Astrocyte (in vitro differentiated cells and primary cell): ENCODE measurements around the gene SCYL1. TPM values are rescaled to one million over a fixed set of nuclear protein-coding genes. Genes with fewer than 3 reads are reported as not detected.
"Not testable (repeated sequence)": the region's sequence is repeated elsewhere in the genome, so short reads cannot be mapped to it uniquely, and the experiment has no call there.

Experiments
- DNase-seq: peaks from one replicate; pipeline ENCODE4 v3.0.0-alpha.2; 2010; ENCODE audit warnings: low read depth
- FAIRE-seq: peaks from 2 replicates; lab custom pipeline; 2011; peaks lifted over from hg19 to GRCh38; lab: Jason Lieb, UNC
- H2AFZ ChIP-seq: 2 replicates; pipeline ENCODE4 v1.6.0; 2012; ENCODE audit warnings: low read depth, low read length, inconsistent platforms
- H3K27ac ChIP-seq: 2 replicates; pipeline ENCODE4 v1.5.1; 2011; ENCODE audit warnings: low read depth, low read length, inconsistent platforms
- H3K27me3 ChIP-seq: 2 replicates; pipeline ENCODE4 v1.6.0; 2011; ENCODE audit warnings: low read length, inconsistent platforms; ENCODE audit not compliant: insufficient read depth
- H3K36me3 ChIP-seq: 2 replicates; pipeline ENCODE4 v1.5.1; 2011; ENCODE audit warnings: low read length, inconsistent platforms; ENCODE audit not compliant: insufficient read depth
- H3K4me1 ChIP-seq: 2 replicates; pipeline ENCODE4 v1.5.1; 2011; ENCODE audit warnings: low read length, inconsistent platforms; ENCODE audit not compliant: insufficient read depth
- H3K4me2 ChIP-seq: 2 replicates; pipeline ENCODE4 v1.6.0; 2012; ENCODE audit warnings: low read length, inconsistent platforms
- H3K4me3 ChIP-seq: 2 replicates; pipeline ENCODE4 v1.5.1; 2011; ENCODE audit warnings: low read depth, mild to moderate bottlenecking, low read length, inconsistent platforms; ENCODE audit not compliant: insufficient read depth
- H3K79me2 ChIP-seq: 2 replicates; pipeline ENCODE4 v1.6.0; 2012; ENCODE audit warnings: mild to moderate bottlenecking, low read length, inconsistent platforms; ENCODE audit not compliant: insufficient read depth
- H3K9ac ChIP-seq: 2 replicates; pipeline ENCODE4 v1.6.0; 2012; ENCODE audit warnings: mild to moderate bottlenecking, low read length, inconsistent platforms
- H3K9me3 ChIP-seq: 2 replicates; pipeline ENCODE4 v1.5.1; 2012; ENCODE audit warnings: low read depth, mild to moderate bottlenecking, low read length, inconsistent platforms; ENCODE audit not compliant: insufficient read depth
- H4K20me1 ChIP-seq: 2 replicates; pipeline ENCODE4 v1.6.0; 2012; ENCODE audit warnings: low read length, inconsistent platforms; ENCODE audit not compliant: insufficient read depth
- H3K27ac Mint-ChIP-seq: one replicate; pipeline ENCODE4 v1.8.0; 2021; ENCODE audit warnings: mild to moderate bottlenecking, mixed read lengths; ENCODE audit not compliant: unreplicated experiment
- H3K27me3 Mint-ChIP-seq: one replicate; pipeline ENCODE4 v1.8.0; 2021; ENCODE audit warnings: low read depth, mixed read lengths; ENCODE audit not compliant: unreplicated experiment
- H3K36me3 Mint-ChIP-seq: one replicate; pipeline ENCODE4 v1.8.0; 2021; ENCODE audit warnings: low read depth, mixed read lengths; ENCODE audit not compliant: unreplicated experiment
- H3K4me1 Mint-ChIP-seq: one replicate; pipeline ENCODE4 v1.8.0; 2021; ENCODE audit warnings: low read depth, mixed read lengths; ENCODE audit not compliant: unreplicated experiment
- H3K4me3 Mint-ChIP-seq: one replicate; pipeline ENCODE4 v1.8.0; 2021; ENCODE audit warnings: mild to moderate bottlenecking, moderate library complexity, mixed read lengths; ENCODE audit not compliant: unreplicated experiment
- H3K9me3 Mint-ChIP-seq: one replicate; pipeline ENCODE4 v1.8.0; 2021; ENCODE audit warnings: mild to moderate bottlenecking, mixed read lengths; ENCODE audit not compliant: unreplicated experiment
- CTCF ChIP-seq: IDR thresholded peaks from 2 replicates; pipeline ENCODE4 v1.5.1; 2011; ENCODE audit warnings: low read depth, mild to moderate bottlenecking, inconsistent platforms, low read length, moderate library complexity; ENCODE audit not compliant: insufficient read depth
- EZH2 ChIP-seq: IDR thresholded peaks from 2 replicates; pipeline ENCODE4 v1.6.1; 2012; ENCODE audit warnings: mild to moderate bottlenecking, low read length, inconsistent platforms; ENCODE audit not compliant: insufficient read depth
- total RNA-seq: library from RNA; stranded (reverse); gene quantifications from 2 replicates; pipeline ENCODE4 v1.2.1, GENCODE V29; 2021

Gene SCYL1
- total RNA-seq, 1 donor from 2014 or later, result 106 TPM

- Histone ChIP-seq H3K4me1 (no peaks in the 10 kb centered on the region), H3K4me2 (no peak overlapping the region), H3K36me3 (no peaks in the 10 kb centered on the region), H3K27me3 (no peaks in the 10 kb centered on the region), H2AFZ (no peak overlapping the region), H3K9ac (no peak overlapping the region), H4K20me1 (no peaks in the 10 kb centered on the region), H3K79me2 (no peaks in the 10 kb centered on the region), H3K27ac (no peak overlapping the region), H3K4me3 (no peak overlapping the region), H3K9me3 (no peaks in the 10 kb centered on the region)
- Mint-ChIP-seq H3K9me3 (no peaks in the 10 kb centered on the region), H3K4me1 (no peaks in the 10 kb centered on the region), H3K36me3 (no peaks in the 10 kb centered on the region), H3K4me3 (no peak overlapping the region), H3K27ac (no peak overlapping the region), H3K27me3 (peaks cover 4% of the 10 kb centered on the region)
- no peak for TF ChIP-seq CTCF
- TF ChIP-seq EZH2, result no peak
- FAIRE-seq (no peak), DNase-seq (no peak)
Observed at GRCh38 chr11:65516135-65516968, 8.5 kb upstream of the SCYL1 start.

DNA sequence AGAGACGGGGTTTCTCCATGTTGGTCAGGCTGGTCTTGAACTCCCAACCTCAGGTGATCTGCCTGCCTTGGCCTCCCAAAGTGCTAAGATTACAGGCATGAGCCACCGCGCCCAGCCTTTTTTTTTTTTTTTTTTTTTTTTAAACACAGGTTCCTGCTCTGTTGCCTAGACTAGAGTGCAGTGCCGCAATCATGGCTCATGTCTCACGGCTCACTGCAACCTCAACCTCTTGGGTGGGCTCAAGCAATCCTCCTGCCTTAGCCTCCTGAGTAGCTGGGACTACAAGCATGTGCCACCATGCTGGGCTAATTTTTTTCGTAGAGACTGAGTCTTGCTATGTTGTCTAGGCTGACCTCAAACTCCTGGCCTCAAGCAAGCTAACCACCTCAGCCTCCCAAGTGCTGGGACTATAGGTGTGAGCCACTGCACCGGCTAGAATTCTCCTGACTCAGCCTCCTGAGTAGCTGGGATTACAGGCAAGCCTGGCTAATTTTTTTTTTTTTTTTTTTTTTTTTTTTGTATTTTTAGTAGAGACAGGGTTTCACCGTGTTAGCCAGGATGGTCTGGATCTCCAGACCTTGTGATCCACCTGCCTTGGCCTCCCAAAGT, 5.8 kb upstream of the SCYL1 start:
- H3K4me2 ChIP-seq, H3K36me3 ChIP-seq, H3K27me3 Mint-ChIP-seq, H3K9me3 Mint-ChIP-seq, H3K4me3 Mint-ChIP-seq, H3K27me3 ChIP-seq, DNase-seq, H3K4me1 ChIP-seq, H2AFZ ChIP-seq, H4K20me1 ChIP-seq, H3K4me3 ChIP-seq, H3K27ac Mint-ChIP-seq, H3K9me3 ChIP-seq, H3K36me3 Mint-ChIP-seq, FAIRE-seq, H3K4me1 Mint-ChIP-seq, H3K27ac ChIP-seq, H3K9ac ChIP-seq, H3K79me2 ChIP-seq: not testable (repeated sequence)

DNA sequence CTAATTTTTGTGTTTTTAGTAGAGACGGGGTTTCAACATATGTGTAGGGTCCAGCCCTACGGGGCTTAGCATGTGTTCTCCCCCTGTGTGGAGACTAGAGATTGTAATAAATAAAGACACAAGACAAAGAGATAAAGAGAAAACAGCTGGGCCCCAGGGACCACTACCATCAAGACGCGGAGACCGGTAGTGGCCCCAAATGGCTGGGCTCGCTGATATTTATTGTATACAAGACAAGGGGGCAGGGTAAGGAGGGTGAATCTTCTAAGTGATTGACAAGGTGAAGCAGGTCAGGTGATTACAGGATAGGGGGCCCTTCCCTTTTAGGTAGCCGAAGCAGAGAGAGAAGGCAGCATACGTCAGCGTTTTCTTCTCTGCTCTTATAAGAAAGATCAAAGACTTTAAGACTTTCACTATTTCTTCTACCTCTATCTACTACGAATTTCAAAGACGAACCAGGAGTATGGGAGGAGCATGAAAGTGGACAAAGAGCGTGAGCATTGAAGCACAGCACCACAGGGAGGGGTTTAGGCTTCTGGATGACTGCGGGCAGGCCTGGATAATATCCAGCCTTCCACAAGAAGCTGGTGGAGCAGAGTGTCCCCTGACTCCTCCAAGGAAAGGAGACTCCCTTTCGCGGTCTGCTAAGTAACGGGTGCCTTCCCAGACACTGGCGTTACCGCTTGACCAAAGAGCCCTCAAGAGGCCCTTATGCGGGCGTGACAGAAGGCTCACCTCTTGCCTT, 2.9 kb upstream of the SCYL1 start:
- not testable (repeated sequence) for H2AFZ ChIP-seq, H3K27ac ChIP-seq, H3K36me3 ChIP-seq, FAIRE-seq, H3K4me2 ChIP-seq, DNase-seq, H3K4me3 Mint-ChIP-seq, H3K9me3 Mint-ChIP-seq, H3K9me3 ChIP-seq, H3K36me3 Mint-ChIP-seq, H3K9ac ChIP-seq, H3K27me3 Mint-ChIP-seq, H3K27me3 ChIP-seq, H3K4me3 ChIP-seq
- H3K4me1 ChIP-seq, result peaks cover 14% of the 10 kb centered on the region
- Mint-ChIP-seq H3K4me1 (peaks cover 19% of the 10 kb centered on the region), H3K27ac (peak overlapping the region; percentile 58)
- H3K79me2 ChIP-seq, result peaks cover 20% of the 10 kb centered on the region
- H4K20me1 ChIP-seq, result peaks cover 15% of the 10 kb centered on the region

DNA sequence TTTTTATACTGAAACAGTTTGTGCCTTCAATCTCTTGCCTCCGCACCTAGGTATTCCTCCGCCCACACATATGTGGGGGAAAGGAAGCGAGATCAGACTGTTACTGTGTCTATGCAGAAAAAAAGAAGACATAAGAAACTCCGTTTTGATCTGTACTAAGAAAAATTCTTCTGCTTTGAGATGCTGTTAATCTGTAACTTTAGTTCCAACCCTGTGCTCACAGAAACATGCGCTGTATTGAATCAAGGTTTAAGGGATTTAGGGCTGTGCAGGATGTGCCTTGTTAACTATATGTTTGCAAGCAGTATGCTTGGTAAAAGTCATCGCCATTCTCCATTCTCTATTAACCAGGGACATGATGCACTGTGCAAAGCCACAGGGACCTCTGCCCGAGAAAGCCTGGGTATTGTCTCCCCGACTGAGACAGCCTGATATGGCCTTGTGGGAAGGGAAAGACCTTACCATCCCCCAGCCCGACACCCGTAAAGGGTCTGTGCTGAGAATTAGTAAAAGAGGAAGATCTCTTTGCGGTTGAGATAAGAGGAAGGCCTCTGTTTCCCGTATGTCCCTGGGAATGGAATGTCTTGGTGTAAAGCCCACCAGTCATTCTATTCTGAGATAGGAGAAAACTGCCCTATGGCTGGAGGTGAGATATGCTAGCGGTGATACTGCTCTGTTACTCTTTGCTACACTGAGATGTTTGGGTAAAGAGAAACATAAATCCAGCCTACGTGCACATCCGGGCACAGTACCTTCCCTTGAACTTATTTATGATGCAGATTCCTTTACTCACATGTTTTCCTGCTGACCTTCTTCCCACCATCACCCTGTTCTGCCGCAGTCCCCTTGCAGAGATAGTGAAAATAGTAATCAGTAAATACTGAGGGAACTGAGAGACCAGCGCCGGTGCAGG, 1.9 kb upstream of the SCYL1 start:
- H3K27ac ChIP-seq, H3K9me3 ChIP-seq, H3K27me3 Mint-ChIP-seq, H2AFZ ChIP-seq, H3K36me3 ChIP-seq, H3K9me3 Mint-ChIP-seq, H3K4me3 ChIP-seq, H3K4me2 ChIP-seq, H3K27ac Mint-ChIP-seq, H3K36me3 Mint-ChIP-seq, H3K4me3 Mint-ChIP-seq, H3K9ac ChIP-seq, FAIRE-seq, H3K27me3 ChIP-seq, DNase-seq: not testable (repeated sequence)
- H3K4me1 Mint-ChIP-seq, result peaks cover 21% of the 10 kb centered on the region
- peaks cover 23% of the 10 kb centered on the region for H4K20me1 ChIP-seq
- peaks cover 14% of the 10 kb centered on the region for H3K4me1 ChIP-seq
- H3K79me2 ChIP-seq, result peaks cover 28% of the 10 kb centered on the region
